Stimulated activated naive CD8-positive, alpha-beta T cell treated with anti-CD3 and anti-CD28 coated beads, Interleukin-15, amount 100 ng/mL, for 72 hours (primary cell): ENCODE measurements around the gene NSG2.
A peak's percentile ranks its signal among the peaks of the same experiment; 100 is the strongest.
"Not testable (repeated sequence)": the region's sequence is repeated elsewhere in the genome, so short reads cannot be mapped to it uniquely, and the experiment has no call there.

Experiments used
- ATAC-seq: fragments of 150-1000 bp; cut with Tn5 transposase; 2 replicates; pipeline ENCODE4 v1.10.0; 2021; ENCODE audit warnings: mild to moderate bottlenecking, moderate library complexity
- DNase-seq, 2 donors: peaks; one replicate each; pipeline ENCODE4 v3.0.0; 2021 to 2022
- H3K27ac Mint-ChIP-seq, 2 donors: one replicate each; pipeline ENCODE4 v1.8.0; 2022; ENCODE audit warnings: mild to moderate bottlenecking in 2 of 2, mixed read lengths in 2 of 2, moderate library complexity in 2 of 2
- H3K27me3 Mint-ChIP-seq: one replicate; pipeline ENCODE4 v1.8.0; 2022; ENCODE audit warnings: mixed read lengths
- H3K4me1 Mint-ChIP-seq: one replicate; pipeline ENCODE4 v1.8.0; 2022; ENCODE audit warnings: mild to moderate bottlenecking, mixed read lengths
- H3K4me3 Mint-ChIP-seq, 2 donors: one replicate each; pipeline ENCODE4 v1.8.0; 2022; ENCODE audit warnings: mild to moderate bottlenecking in 2 of 2, mixed read lengths in 2 of 2, moderate library complexity in 1 of 2
- H3K9me3 Mint-ChIP-seq, 2 donors: one replicate each; pipeline ENCODE4 v1.8.0; 2022; ENCODE audit warnings: mixed read lengths in 2 of 2

NSG2 gene

GRCh38 chr5:174083056-174083827 lies 37.7 kb downstream of the NSG2 start:
- ATAC-seq = no peak
- peak overlapping the region; percentile 43 to 63 for H3K27ac Mint-ChIP-seq
- H3K4me1 Mint-ChIP-seq = no peaks in the 10 kb centered on the region
- no peak overlapping the region for H3K4me3 Mint-ChIP-seq
- no peaks in the 10 kb centered on the region for H3K9me3 Mint-ChIP-seq
- H3K27me3 Mint-ChIP-seq = peaks cover 22% of the 10 kb centered on the region
- DNase-seq = no peak

- DNase-seq (no peak), ATAC-seq (no peak)
- Mint-ChIP-seq H3K9me3 (no peaks in the 10 kb centered on the region), H3K4me3 (no peak overlapping the region), H3K4me1 (no peaks in the 10 kb centered on the region), H3K27ac (no peak overlapping the region), H3K27me3 (peaks cover 36% of the 10 kb centered on the region)
These were observed 39.2 kb downstream of the NSG2 start for GRCh38 chr5:174084691-174085154.

- Mint-ChIP-seq H3K27ac (no peak overlapping the region), H3K4me1 (no peaks in the 10 kb centered on the region), H3K4me3 (no peak overlapping the region), H3K27me3 (peaks cover 55% of the 10 kb centered on the region), H3K9me3 (no peaks in the 10 kb centered on the region)
- ATAC-seq = no peak
- DNase-seq = no peak
These were observed 41.2 kb downstream of the NSG2 start for GRCh38 chr5:174086751-174087150.

GRCh38 chr5:174087783-174088182 lies 42.3 kb downstream of the NSG2 start:
- Mint-ChIP-seq H3K27ac (no peak overlapping the region), H3K4me1 (no peaks in the 10 kb centered on the region), H3K27me3 (peaks cover 61% of the 10 kb centered on the region), H3K9me3 (no peaks in the 10 kb centered on the region), H3K4me3 (no peak overlapping the region)
- DNase-seq (no peak), ATAC-seq (no peak)

GRCh38 chr5:174090129-174090528 lies 44.6 kb downstream of the NSG2 start:
- Mint-ChIP-seq H3K9me3 (no peaks in the 10 kb centered on the region), H3K27me3 (peaks cover 42% of the 10 kb centered on the region), H3K4me3 (no peak overlapping the region), H3K4me1 (no peaks in the 10 kb centered on the region), H3K27ac (no peak overlapping the region)
- no peak for ATAC-seq
- no peak for DNase-seq

- no peak overlapping the region for H3K4me3 Mint-ChIP-seq
- DNase-seq = no peak
- no peak for ATAC-seq
- H3K27me3 Mint-ChIP-seq = peaks cover 42% of the 10 kb centered on the region
- no peaks in the 10 kb centered on the region for H3K4me1 Mint-ChIP-seq
- no peak overlapping the region for H3K27ac Mint-ChIP-seq
- no peaks in the 10 kb centered on the region for H3K9me3 Mint-ChIP-seq
These were observed 47.6 kb downstream of the NSG2 start for GRCh38 chr5:174093123-174093522.

GRCh38 chr5:174094857-174095606 lies 49.5 kb downstream of the NSG2 start:
- DNase-seq = no peak
- Mint-ChIP-seq H3K27ac (no peak overlapping the region), H3K27me3 (peaks cover 25% of the 10 kb centered on the region), H3K9me3 (no peaks in the 10 kb centered on the region), H3K4me3 (no peak overlapping the region), H3K4me1 (no peaks in the 10 kb centered on the region)
- ATAC-seq = no peak

GRCh38 chr5:174096619-174097018 lies 51.1 kb downstream of the NSG2 start:
- H3K9me3 Mint-ChIP-seq = no peaks in the 10 kb centered on the region
- ATAC-seq = no peak
- no peak for DNase-seq
- no peaks in the 10 kb centered on the region for H3K4me1 Mint-ChIP-seq
- peaks cover 10% of the 10 kb centered on the region for H3K27me3 Mint-ChIP-seq
- no peak overlapping the region for H3K4me3 Mint-ChIP-seq
- H3K27ac Mint-ChIP-seq = no peak overlapping the region

GRCh38 chr5:174097486-174098185 lies 52.1 kb downstream of the NSG2 start:
- no peaks in the 10 kb centered on the region for H3K4me1 Mint-ChIP-seq
- H3K27me3 Mint-ChIP-seq = peaks cover under 1% of the 10 kb centered on the region
- H3K9me3 Mint-ChIP-seq = no peaks in the 10 kb centered on the region
- ATAC-seq = no peak
- no peak overlapping the region for H3K27ac Mint-ChIP-seq
- no peak overlapping the region for H3K4me3 Mint-ChIP-seq
- DNase-seq = no peak

- H3K4me3 Mint-ChIP-seq = no peak overlapping the region
- ATAC-seq = no peak
- no peak overlapping the region for H3K27ac Mint-ChIP-seq
- no peaks in the 10 kb centered on the region for H3K4me1 Mint-ChIP-seq
- DNase-seq = no peak
- no peaks in the 10 kb centered on the region for H3K9me3 Mint-ChIP-seq
- no peaks in the 10 kb centered on the region for H3K27me3 Mint-ChIP-seq
These were observed 53.2 kb downstream of the NSG2 start for GRCh38 chr5:174098694-174099093.

GRCh38 chr5:174100490-174100889 lies 55.0 kb downstream of the NSG2 start:
- H3K4me3 Mint-ChIP-seq = no peak overlapping the region
- DNase-seq = no peak
- no peak overlapping the region for H3K27ac Mint-ChIP-seq
- H3K9me3 Mint-ChIP-seq = no peaks in the 10 kb centered on the region
- peak; percentile 13 for ATAC-seq
- H3K4me1 Mint-ChIP-seq = no peaks in the 10 kb centered on the region
- H3K27me3 Mint-ChIP-seq = no peaks in the 10 kb centered on the region

GRCh38 chr5:174101195-174101730 lies 55.8 kb downstream of the NSG2 start:
- no peak overlapping the region for H3K27ac Mint-ChIP-seq
- DNase-seq = no peak
- no peaks in the 10 kb centered on the region for H3K4me1 Mint-ChIP-seq
- no peak for ATAC-seq
- no peaks in the 10 kb centered on the region for H3K27me3 Mint-ChIP-seq
- H3K9me3 Mint-ChIP-seq = no peaks in the 10 kb centered on the region
- H3K4me3 Mint-ChIP-seq = no peak overlapping the region

GRCh38 chr5:174102574-174102973 lies 57.1 kb downstream of the NSG2 start:
- H3K9me3 Mint-ChIP-seq, H3K27me3 Mint-ChIP-seq, ATAC-seq, DNase-seq, H3K4me3 Mint-ChIP-seq, H3K4me1 Mint-ChIP-seq: not testable (repeated sequence)
- peak overlapping the region in 1 of 2 donors; percentile 49 for H3K27ac Mint-ChIP-seq

- H3K27ac Mint-ChIP-seq = no peak overlapping the region
- ATAC-seq = no peak
These were observed 61.6 kb downstream of the NSG2 start for GRCh38 chr5:174106997-174107655.

GRCh38 chr5:174108745-174109144 lies 63.2 kb downstream of the NSG2 start:
- ATAC-seq (no peak), DNase-seq (no peak)
- H3K9me3 Mint-ChIP-seq = no peaks in the 10 kb centered on the region
- no peaks in the 10 kb centered on the region for H3K4me1 Mint-ChIP-seq
- no peak overlapping the region for H3K4me3 Mint-ChIP-seq
- H3K27me3 Mint-ChIP-seq = peaks cover 8% of the 10 kb centered on the region
- no peak overlapping the region for H3K27ac Mint-ChIP-seq

More at GRCh38 chr5:174106997-174107655, 61.6 kb downstream of the NSG2 start:
- no peaks in the 10 kb centered on the region for H3K4me1 Mint-ChIP-seq
- DNase-seq = no peak
- H3K9me3 Mint-ChIP-seq = no peaks in the 10 kb centered on the region
- peaks cover 8% of the 10 kb centered on the region for H3K27me3 Mint-ChIP-seq
- H3K4me3 Mint-ChIP-seq = no peak overlapping the region
